SK-N-DZ (cell line): ENCODE measurements around the gene SNX14. TPM values are rescaled to one million over a fixed set of nuclear protein-coding genes. Genes with fewer than 3 reads are reported as not detected.
"Not testable (repeated sequence)": the region's sequence is repeated elsewhere in the genome, so short reads cannot be mapped to it uniquely, and the experiment has no call there.

ENCODE experiments used
- DNase-seq: peaks from one replicate; pipeline ENCODE4 v3.0.0-alpha.2; 2015; ENCODE audit warnings: low spot score
- polyA plus RNA-seq, 2 experiments: library from polyadenylated mRNA; depleted of rRNA; stranded (reverse); fragments of >200 nt; gene quantifications; 2 replicates each; pipeline ENCODE4 v1.2.3, GENCODE V29; 2014

Gene SNX14, protein sequence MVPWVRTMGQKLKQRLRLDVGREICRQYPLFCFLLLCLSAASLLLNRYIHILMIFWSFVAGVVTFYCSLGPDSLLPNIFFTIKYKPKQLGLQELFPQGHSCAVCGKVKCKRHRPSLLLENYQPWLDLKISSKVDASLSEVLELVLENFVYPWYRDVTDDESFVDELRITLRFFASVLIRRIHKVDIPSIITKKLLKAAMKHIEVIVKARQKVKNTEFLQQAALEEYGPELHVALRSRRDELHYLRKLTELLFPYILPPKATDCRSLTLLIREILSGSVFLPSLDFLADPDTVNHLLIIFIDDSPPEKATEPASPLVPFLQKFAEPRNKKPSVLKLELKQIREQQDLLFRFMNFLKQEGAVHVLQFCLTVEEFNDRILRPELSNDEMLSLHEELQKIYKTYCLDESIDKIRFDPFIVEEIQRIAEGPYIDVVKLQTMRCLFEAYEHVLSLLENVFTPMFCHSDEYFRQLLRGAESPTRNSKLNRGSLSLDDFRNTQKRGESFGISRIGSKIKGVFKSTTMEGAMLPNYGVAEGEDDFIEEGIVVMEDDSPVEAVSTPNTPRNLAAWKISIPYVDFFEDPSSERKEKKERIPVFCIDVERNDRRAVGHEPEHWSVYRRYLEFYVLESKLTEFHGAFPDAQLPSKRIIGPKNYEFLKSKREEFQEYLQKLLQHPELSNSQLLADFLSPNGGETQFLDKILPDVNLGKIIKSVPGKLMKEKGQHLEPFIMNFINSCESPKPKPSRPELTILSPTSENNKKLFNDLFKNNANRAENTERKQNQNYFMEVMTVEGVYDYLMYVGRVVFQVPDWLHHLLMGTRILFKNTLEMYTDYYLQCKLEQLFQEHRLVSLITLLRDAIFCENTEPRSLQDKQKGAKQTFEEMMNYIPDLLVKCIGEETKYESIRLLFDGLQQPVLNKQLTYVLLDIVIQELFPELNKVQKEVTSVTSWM
- polyA plus RNA-seq (2014; cell fraction: cytosol; rRNA removed), result 54.9 and 105 TPM in 2 replicates
- polyA plus RNA-seq (2014; cell fraction: nucleus; rRNA removed), result 120 TPM in 2 replicates

DNA sequence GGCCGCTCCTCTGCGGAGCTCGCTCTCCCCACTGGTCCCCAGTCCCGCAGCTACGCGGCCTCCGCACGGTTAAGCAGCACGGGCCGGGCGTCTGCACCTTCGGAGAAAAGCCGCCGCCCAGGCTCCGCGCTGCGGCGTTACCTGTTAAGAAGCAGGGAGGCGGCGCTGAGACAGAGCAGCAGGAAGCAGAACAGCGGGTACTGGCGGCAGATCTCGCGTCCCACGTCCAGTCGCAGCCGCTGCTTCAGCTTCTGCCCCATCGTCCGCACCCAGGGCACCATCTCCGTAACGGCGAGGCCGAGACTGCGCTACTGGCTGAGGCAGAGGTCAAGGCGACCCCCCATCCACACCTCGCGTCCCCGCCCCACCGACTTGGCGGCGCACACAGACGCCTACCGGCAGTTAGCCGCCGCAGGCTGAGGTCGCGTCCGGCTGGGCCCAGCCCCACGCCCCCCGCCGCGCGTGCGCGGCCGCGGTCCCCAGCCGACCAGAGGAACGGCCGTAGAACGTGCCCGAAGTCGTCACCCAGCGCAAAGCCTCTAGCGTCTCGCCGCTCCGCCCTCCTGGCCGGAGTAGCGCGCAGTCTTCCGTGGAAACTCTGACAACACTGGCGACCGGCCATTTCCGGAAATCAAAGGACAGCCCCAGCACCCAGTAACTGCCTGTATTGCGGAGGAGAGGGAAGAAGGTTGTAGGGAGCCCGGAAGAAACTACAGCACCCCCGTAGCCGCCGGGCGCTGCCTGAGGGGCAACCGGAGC is at the start of gene SNX14:
Gene SNX14 (minus strand): TSS at position 421 of the 759 bp plus-strand sequence. CDS start 140 bp downstream, at position 281.
- peak; percentile 92 for DNase-seq

DNA sequence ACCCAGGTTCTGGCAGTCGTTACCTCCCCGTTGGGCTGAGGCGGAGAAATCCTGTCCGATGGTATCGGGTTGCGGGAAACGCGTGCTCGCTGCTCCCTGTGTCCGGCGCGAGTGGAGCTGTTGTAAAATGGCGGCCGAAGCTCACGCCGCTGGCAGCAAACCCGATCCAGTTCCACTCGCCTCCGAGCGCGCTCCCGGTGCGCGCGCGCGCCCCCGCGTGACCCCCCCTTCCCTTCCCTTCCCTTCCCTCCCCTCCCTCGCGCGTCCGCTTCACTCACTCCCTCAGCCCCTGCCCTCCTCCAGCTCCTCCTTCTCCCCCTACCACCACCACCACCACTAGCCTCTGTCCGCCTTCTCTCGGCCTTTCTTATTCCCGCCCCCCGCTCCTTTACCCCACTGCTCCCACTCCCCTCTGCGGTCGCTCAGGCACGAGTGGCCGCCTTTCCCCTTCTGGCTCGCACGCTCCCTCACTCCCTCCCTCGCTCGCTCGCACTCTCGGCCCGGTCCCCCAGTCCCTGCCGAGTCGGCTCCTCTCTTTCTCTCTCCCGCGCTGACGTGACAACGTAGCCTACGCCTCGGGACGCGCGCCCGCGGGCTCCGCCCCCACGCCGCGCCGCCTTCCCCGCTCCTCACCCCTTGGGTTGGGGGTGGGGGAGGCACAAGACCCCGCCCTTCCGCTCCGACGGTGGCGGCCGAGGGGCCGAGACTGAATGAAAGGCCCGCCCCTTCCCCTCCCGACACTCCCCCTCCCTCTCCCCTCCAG is 49.3 kb upstream of the SNX14 start, which contains the start of gene SYNCRIP:
Gene SYNCRIP (minus strand): TSS at position 113 of the 763 bp plus-strand sequence. CDS start 1,447 bp downstream, outside the sequence.
- peak; percentile 98 for DNase-seq

DNA sequence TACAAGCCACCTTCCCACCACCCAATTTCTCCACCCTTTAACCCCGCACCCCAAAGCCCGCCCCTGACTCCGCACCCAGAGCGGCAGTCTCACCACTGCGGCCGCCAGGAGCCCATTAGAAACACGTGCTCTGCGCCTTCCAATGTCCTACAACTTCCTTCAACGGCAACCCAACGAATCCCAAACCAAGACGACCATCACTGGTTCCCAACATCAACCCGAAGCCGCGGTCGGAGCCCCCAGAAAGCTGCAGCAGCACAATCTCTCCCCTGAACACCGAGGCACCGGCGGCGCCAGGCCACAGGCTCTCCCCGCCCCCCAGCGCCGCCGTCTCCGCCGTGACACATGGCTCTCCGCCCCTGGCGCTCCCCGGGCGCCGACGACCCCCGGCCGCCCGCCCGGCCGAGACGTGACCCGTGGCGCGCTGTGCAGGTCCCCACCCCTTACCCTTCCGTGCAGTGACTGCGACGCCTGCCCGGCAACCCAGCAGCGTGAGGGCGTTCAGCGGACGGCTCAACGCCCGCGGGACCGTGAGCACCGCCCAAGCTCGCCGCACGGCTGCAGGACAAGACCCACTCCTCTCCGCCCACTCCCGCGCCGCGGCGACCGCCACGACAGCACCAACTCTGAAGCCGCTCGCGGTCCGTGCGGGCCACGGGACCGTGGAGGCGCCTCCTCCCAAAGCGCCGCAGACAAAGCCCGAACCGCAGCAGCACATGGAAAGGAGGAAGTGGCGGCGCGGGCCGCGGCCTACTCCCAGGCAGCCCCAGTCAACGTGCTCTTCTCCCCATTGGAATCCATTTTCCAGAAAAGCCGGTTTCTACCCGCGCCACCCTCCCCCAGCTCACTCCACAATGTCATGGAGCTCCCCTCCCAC is 48.5 kb upstream of the SNX14 start:
- peak; percentile 31 for DNase-seq

DNA sequence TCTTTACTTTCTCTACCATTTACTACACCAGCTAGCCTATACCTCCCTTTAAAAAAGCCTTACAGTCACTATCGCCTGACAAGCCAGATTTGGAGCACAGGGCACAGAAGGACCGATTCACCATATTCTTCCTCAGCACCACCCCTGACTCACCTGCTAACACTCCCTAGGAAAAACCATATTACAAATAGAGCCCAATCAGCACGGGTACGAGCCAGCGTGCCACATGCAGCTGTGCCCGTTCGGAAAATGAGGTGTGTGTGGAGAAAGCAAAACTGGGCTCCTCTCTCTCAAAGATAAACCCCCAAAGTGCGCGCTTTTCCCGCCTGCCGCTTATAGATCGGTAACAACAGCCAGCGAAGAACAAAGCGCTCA is 47.9 kb upstream of the SNX14 start:
- peak; percentile 10 for DNase-seq

DNA sequence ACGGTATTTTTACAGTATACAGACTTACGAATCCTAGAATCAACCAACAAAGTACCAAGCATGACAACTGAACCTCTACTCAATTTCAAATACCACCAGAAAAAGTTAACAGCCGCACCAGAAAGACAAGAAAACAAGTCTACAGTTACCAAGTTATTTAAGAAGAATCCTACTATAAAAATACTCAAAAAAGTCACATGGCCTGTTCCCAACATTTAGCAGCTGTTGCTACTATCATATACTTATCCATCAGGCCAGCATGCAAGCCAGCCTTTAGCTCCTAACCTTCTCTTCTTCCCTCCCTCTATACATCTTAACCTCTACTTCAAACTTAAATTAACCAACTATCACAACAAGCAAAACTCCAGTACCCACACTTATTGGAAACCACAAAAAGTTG is 47.2 kb upstream of the SNX14 start:
- DNase-seq, result no peak

DNA sequence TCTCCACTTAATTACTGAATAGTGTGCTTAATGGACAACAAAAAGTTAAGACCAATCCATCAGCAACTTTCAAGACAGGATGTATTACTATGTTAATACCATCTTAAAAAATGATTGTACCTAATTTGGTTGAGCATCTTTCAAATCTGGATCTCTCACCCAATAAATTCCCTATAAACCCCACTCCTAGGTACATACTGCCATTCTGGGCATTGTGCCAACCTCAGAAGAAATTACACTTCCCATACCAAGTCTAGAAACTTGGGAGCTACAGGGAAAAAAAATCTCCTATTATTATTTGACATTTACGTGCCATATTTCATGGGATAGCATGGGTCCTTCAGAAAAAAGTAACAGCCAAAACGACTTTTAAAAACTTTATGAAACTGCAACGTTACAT is 43.9 kb upstream of the SNX14 start:
- no peak for DNase-seq

DNA sequence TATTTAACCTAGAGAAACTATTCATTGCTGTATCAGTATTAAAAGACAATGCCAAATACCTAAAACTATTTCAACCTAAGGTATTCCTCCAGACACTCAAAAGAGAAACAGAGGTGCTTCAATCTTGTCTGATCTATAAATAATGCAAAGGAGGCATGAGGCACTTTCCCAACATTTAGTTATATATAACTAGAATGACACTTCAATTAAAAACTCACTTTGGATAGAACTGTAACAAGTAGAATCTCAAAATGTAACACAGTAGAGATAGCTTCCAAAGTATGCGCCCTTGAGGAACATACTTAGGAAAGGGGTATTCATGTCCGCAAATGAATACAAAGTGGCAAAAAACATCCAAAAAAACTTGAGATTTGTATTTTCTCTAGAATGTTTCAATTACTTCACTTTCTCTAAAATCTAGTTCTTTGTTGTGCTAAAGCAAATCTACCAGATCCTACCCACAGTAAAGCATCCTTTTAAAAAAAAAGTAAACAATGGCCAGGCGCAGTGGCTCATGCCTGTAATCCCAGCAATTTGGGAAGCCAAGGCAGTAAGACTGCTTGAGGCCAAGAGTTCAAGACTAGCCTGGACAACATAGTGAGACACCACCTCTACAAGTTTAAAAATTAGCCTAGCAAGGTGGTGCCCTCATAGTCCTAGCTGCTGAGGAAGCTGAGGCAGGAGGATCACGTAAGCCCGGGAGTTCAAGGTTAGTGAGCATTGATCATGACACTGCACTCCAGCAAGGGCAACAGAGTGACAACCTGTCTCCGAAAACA is 38.7 kb upstream of the SNX14 start:
- no peak for DNase-seq

DNA sequence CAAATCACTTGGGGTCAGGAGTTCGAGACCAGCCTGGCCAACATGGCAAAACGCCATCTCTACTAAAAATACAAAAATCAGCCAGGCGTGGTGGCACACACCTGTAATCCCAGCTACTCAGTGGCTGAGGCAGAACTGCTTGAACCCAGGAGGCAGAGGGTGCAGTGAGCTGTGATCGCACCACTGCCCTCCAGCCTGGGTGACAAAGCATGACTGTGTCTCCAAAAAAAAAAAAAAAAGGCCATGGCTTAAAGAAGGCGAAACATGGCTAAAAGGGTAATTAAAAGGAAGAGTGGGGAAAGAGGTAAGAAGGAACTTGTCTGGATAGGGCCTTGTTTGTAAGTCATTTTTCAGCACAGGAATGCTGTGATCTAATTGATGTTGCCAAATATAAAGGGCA is 37.5 kb upstream of the SNX14 start:
- not testable (repeated sequence) for DNase-seq

DNA sequence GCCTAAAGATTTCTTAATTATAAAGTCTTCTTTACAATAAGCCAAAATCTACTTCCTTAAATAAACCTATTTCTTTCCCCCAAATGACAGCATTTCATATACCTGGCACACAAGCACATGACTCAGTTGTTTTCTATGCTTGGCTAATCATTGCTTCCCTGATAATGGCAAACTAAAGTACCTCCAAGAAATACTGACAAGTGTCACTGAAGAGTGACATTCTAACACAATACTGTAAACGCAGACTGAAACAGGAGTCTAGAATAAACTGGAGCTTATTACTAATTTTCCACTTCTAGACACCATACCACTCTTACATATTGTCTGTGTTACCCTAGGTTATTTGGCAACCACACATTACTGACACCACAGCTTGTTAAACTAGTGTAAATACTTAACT is 34.7 kb upstream of the SNX14 start:
- DNase-seq, result no peak

DNA sequence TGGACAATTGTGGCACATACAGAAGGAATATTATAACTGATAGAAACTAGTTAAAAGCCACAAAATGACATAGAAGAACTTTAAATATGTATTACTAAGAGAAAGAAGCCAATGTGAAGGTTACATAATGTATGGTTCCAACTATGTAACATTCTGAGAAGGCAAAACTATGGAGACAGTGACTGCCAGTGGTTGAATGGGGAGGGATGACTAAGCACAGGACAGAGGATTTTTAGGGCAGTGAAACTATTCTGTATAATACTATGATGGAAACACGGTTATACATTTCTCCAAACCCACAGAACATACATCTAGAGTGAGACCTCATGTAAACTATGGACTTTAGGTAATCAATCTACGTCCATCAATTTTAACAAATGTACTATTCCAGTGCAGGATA is 26.6 kb upstream of the SNX14 start:
- DNase-seq, result no peak

DNA sequence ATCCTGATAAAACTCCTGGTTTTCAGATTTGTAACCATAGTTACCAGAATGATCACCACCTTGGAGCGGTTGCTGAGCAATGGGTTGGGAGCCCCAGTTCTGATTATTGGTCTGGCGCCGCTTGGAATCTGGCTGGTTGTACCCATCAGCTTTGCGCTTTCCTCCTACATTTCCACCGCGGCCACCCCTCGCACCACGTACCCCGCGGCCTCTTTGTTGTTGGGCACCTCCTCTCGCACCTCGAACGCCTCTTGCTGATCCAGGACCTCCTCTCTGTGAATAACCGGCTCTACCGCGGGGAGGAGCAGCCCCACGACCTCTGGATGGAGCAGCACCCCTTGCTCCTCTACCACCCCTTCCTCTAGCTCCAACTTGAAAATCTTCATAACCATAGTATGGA is 21.1 kb upstream of the SNX14 start:
- no peak for DNase-seq

DNA sequence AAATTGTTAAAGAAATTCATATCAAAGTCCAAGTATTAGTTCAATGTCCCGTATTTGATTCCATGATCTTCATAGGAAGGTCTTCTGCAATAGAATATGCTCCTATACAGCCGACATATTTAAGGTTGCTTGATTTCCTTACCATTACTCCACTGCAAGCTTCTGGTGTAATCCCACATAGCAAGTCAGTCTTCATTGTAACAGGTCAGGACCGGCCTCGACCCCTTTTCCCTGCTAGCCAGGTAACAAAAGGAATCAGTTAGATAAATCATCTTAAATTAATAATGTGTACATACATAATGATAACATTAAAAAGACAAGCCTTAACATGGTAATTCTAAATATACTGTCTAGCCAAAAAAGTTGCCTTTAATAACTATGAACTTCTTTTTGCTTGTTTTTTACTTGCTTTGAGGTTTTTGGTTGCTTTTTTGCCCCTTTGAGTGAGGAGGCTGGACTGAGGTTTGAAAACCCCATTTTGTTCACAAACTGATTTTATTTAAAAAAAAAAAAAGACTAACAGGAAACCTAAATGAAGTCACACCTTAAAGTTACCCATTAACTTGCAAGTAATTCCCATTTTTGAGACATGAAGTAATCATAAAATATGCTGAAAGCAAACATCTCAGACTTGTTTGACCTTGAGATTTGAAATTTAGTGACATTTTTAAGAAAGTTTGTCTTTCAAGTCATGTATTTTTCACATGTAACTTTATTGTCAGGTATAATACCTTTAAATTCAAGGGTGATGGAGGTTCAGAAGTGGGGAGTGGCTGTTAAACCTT is 19.2 kb upstream of the SNX14 start:
- DNase-seq, result no peak

DNA sequence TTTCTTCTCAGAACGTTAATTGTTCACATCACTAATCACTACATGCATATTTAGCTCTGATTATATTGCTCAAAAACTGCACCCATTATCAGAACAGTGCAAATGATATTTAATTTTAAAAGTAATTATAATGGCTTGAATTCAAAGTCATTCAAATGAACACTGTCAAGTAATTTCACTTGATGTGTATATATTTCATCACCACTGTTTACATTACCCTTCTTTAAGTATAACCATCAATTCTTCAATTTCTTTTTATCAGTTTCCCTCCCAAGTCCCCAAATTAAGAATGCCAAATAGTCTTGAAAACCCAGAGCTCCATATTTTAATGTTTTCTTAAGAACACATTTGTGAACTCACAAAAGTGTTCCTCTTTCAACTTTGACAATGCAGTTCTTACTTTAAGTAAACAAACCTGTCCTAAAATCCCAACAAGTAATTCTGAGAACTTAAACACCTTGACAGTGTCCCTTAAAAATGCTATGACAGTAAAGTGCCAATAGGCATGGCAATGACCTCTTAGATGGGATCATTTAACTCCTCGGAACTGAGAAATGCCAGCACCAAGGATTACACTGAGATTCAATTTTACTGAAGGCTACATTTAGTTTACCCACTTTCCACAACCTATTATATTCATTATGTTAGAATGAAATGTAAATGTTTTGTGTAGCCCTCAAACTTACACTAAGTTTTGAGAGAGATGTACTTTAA is 16.7 kb upstream of the SNX14 start:
- no peak for DNase-seq

DNA sequence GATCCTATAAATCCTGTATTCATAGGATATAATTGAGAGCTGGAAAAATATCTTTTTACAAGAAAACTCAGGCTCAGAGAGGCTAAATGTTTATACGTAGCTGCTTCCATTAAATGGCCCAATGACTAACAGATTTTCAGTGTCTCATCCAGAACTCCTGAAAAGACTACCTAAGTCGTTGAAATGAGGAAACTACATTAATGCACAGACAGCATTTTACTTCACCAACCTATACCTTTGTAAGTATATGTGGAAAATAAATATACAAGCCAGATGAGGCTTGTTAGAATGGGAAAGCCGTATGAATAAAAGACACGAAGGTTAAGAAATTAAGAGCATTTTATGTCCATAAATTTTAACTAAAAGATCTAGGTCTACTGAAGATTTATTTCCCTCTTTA is 8.4 kb upstream of the SNX14 start:
- no peak for DNase-seq

DNA sequence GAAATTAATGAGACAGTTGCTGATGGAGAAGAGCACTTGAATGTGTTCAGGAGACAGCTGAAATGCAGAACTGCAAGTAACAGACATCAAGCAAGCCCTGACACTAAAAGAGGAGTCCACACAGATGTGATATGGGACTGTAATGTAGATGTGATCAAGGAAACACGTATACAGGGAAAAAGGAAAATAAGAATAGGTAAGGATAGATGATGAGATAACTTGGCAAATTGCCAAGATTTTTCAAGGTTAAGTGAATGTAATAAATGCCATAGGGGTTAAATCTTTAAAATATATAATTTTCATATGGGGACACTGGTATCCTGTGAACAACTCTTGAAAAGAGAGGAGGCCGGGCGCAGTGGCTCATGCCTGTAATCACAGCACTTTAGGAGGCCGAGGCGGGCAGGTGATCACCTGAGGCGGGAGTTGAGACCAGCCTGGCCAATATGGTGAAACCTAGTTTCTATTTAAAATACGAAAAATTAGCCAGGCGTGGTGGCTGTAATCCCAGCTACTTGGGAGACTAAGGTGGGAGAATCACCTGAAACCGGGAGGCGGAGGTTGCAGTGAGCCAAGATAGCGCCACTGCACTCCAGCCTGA is 7.2 kb upstream of the SNX14 start:
- DNase-seq, result no peak

DNA sequence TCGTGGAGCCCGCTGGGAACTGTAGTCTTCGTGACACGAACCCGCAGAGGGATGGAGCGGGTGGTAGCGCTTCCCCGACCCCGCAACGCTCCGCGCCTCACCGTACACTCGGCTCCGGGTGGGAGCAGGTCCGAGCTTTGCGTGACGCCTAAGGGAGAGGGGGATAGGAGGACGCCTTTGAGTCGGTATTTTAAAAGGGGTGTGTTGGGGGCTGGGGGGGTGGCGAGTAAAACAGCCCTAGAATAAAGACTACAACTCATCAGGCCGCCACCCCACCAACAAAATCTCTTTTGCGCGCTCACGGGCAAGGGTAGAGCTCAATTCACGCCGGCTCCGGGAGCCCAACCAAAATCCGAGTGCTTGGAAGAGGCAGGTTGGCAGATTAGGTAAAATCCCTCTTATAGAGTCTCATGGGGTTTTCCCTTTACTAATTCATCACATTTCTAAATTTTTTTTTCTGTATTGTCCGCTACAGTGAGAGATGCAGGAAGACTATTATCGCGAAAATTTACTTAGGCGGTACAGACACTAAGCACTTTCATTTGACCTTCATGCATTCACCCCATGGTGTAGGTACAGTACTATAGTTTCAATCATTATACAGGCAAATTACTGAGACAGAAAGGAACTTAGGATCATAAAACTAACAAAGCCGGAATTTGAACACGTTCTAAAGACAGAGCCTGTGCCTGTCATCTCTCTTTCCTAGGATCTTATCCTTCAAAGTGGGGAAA is 706 bp upstream of the SNX14 start:
- DNase-seq, result no peak
